ENCODE results near the gene FTO. TPM values are rescaled to one million over a fixed set of nuclear protein-coding genes. Genes with fewer than 3 reads are reported as not detected.

The FTO gene
- total and polyA plus RNA-seq, 2 of the 13 experiments (the other 11 are each of a cell fraction or from before 2014, with no cell fraction given), result 41.6 to 55.8 TPM

- TF ChIP-seq BRF2 (CRISPR knock-in tag; IDR thresholded peaks at IDR 0.05) (no peak), TFAP4 (IDR thresholded peaks at IDR 0.05; ENCODE audit: borderline replicate concordance, low read depth) (peak; percentile 95), FOXJ3 (CRISPR knock-in tag; IDR thresholded peaks at IDR 0.05; ENCODE audit: borderline replicate concordance) (0 out of 2 replicates have a peak, but pooled peaks have one; percentile 11), GATAD1 (CRISPR knock-in tag; IDR thresholded peaks at IDR 0.05) (peak; percentile 21; the same call in 1 of the 2 replicates), FOXA3 (CRISPR knock-in tag; IDR thresholded peaks at IDR 0.05) (peak; percentile 59; the same call in 1 of the 2 replicates), HDAC2 (CRISPR knock-in tag; IDR thresholded peaks at IDR 0.05) (peak; percentile 41; the same call in 1 of the 2 replicates), MAFF (IDR thresholded peaks at IDR 0.05; ENCODE audit: low read depth, low read length) (no peak), MAFG (CRISPR knock-in tag; IDR thresholded peaks at IDR 0.05) (no peak), ZNF713 (CRISPR knock-in tag; IDR thresholded peaks at IDR 0.05) (no peak), RFX3 (CRISPR knock-in tag; IDR thresholded peaks at IDR 0.05) (peak; percentile 17; the same call in 1 of the 2 replicates), ZFP36 (IDR thresholded peaks at IDR 0.05; ENCODE audit: borderline replicate concordance, low read depth, low read length, partially characterized antibody) (no peak), KDM5B (CRISPR knock-in tag; IDR thresholded peaks at IDR 0.05; ENCODE audit: borderline replicate concordance) (no peak), HBP1 (CRISPR knock-in tag; IDR thresholded peaks at IDR 0.05; ENCODE audit: low read depth) (no peak), KLF9 (CRISPR knock-in tag; IDR thresholded peaks at IDR 0.05; ENCODE audit: low read depth) (0 out of 2 replicates have a peak, but pooled peaks have one; percentile 51)
- TF ChIP-seq, protein P1, sequence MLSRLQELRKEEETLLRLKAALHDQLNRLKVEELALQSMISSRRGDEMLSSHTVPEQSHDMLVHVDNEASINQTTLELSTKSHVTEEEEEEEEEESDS (CRISPR knock-in tag; IDR thresholded peaks at IDR 0.05; ENCODE audit: borderline replicate concordance), result no peak
- TF ChIP-seq, protein P2, sequence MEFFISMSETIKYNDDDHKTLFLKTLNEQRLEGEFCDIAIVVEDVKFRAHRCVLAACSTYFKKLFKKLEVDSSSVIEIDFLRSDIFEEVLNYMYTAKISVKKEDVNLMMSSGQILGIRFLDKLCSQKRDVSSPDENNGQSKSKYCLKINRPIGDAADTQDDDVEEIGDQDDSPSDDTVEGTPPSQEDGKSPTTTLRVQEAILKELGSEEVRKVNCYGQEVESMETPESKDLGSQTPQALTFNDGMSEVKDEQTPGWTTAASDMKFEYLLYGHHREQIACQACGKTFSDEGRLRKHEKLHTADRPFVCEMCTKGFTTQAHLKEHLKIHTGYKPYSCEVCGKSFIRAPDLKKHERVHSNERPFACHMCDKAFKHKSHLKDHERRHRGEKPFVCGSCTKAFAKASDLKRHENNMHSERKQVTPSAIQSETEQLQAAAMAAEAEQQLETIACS (CRISPR knock-in tag; IDR thresholded peaks at IDR 0.05), result no peak
- TF ChIP-seq, protein P3, sequence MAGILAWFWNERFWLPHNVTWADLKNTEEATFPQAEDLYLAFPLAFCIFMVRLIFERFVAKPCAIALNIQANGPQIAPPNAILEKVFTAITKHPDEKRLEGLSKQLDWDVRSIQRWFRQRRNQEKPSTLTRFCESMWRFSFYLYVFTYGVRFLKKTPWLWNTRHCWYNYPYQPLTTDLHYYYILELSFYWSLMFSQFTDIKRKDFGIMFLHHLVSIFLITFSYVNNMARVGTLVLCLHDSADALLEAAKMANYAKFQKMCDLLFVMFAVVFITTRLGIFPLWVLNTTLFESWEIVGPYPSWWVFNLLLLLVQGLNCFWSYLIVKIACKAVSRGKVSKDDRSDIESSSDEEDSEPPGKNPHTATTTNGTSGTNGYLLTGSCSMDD (CRISPR knock-in tag; IDR thresholded peaks at IDR 0.05), result no peak
- TF ChIP-seq, protein P4, sequence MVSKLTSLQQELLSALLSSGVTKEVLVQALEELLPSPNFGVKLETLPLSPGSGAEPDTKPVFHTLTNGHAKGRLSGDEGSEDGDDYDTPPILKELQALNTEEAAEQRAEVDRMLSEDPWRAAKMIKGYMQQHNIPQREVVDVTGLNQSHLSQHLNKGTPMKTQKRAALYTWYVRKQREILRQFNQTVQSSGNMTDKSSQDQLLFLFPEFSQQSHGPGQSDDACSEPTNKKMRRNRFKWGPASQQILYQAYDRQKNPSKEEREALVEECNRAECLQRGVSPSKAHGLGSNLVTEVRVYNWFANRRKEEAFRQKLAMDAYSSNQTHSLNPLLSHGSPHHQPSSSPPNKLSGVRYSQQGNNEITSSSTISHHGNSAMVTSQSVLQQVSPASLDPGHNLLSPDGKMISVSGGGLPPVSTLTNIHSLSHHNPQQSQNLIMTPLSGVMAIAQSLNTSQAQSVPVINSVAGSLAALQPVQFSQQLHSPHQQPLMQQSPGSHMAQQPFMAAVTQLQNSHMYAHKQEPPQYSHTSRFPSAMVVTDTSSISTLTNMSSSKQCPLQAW (CRISPR knock-in tag; IDR thresholded peaks at IDR 0.05), result peak; percentile 84; the same call in 1 of the 2 replicates
- TF ChIP-seq, protein P5, sequence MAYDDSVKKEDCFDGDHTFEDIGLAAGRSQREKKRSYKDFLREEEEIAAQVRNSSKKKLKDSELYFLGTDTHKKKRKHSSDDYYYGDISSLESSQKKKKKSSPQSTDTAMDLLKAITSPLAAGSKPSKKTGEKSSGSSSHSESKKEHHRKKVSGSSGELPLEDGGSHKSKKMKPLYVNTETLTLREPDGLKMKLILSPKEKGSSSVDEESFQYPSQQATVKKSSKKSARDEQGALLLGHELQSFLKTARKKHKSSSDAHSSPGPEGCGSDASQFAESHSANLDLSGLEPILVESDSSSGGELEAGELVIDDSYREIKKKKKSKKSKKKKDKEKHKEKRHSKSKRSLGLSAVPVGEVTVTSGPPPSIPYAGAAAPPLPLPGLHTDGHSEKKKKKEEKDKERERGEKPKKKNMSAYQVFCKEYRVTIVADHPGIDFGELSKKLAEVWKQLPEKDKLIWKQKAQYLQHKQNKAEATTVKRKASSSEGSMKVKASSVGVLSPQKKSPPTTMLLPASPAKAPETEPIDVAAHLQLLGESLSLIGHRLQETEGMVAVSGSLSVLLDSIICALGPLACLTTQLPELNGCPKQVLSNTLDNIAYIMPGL (CRISPR knock-in tag; IDR thresholded peaks at IDR 0.05; ENCODE audit: borderline replicate concordance in 1 of 2, low read depth in 1 of 2), result peak; percentile 21 to 62; a peak in 2 of 4 replicates
These were observed 69.3 kb downstream of the FTO start (continued) for GRCh38 chr16:53773150-53773846.
